Stimulated activated CD8-positive, alpha-beta memory T cell treated with anti-CD3 and anti-CD28 coated beads, Interleukin-7, amount 100 ng/mL, for 24 hours (primary cell): Measurements from ENCODE around the gene RFX3.

Experiments used
- DNase-seq: peaks from one replicate; pipeline ENCODE4 v3.0.0-alpha.2; 2020; ENCODE audit warnings: low read depth

RFX3 gene

DNA sequence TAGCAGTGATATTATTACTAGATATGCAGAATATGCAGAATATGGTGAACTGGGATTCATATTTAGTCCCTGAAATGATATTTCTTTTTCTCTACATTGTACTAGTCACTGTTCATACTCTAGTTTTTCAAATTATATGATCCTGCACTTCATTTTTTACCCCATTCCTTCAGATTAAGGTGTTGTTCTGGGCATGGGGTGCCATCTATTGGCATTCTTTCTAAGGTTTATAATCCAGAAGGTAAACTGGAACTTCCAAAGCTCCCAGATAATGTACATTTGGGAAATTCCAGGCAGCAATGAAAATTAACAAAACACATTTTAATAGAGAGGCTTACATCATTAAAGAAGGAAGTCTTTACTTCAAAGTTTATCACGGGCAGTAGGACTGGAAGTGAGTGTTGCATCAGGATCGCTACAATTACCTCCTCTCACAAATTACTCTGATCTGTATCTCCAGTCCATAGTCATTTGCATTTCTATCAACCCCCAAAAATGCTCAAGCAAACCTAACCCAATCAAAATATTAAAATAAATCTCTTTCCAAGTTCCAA, 12.5 kb downstream of the RFX3 start:
- no peak for DNase-seq

- no peak for DNase-seq
Measured at GRCh38 chr9:3511551-3511950, 14.2 kb downstream of the RFX3 start.

DNA sequence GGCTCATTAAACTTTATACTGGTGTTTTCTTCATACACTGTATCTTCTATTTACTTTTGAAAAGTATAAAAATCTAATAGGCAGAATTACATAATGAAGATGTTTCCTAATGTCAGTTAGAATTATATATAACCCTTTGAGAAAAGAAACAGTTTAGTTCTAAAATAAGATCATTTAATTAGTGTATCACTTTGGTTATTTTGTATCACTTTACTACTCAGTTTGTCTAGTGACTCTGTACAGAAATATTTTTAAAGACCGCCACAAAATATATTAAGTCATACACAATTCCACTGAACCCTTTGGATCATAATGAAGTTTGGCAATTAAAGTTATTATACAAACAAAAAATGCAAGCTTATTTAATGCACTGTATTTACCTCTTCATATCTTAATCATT, 15.0 kb downstream of the RFX3 start:
- no peak for DNase-seq

DNA sequence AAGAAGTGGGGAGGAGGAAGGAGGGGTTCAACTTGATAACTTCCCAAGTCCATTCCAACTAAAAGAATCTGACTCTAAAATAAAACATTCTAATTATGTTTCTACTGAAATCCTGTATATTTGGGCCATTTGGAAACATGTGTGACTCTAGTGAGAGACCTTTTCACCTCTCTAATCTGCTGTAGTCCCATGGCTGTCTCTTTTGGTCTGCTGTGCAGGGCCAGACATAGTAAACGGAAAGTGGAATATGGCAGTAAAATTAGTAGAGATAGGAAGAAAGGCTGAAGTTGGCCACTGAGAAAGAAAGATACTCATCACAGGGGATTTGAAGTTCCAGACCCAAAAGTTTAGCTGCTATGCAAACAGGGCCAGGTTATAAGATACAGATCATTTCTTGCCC, 15.9 kb downstream of the RFX3 start:
- no peak for DNase-seq

DNA sequence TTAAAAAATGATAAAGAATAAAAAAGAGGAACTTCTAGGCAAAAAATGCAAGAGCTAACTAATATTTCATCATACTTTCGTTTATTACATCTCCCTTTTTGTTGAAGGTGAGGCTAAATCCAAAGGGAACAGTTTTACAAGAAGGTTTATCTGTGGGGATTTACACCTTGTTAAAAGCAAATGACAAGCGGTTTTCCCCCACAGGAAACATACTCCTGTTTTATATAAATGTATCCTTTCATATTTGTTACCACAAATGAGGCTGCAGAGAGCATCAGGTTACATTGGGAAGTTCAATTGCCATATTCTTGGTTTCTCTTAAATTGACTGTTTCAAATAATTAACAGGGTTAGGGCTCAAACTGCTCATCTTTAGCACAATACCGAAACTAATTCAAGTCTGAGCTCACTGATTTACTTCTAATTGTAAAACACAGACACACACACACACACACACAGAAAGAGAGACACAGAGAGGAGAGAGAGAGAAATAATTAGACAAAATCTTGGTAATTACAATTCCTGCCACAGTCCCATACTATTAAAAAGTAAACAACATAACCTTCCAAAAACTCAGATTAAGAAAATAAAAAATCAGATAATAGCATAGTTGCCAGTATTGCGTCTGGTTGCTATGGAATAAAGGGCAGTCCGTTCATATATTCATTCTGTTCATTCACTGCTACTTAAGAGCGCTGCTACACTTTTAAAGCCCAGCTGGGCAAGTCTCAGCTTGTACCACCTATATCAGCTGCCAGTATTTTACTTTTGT, 17.1 kb downstream of the RFX3 start:
- DNase-seq: no peak

DNA sequence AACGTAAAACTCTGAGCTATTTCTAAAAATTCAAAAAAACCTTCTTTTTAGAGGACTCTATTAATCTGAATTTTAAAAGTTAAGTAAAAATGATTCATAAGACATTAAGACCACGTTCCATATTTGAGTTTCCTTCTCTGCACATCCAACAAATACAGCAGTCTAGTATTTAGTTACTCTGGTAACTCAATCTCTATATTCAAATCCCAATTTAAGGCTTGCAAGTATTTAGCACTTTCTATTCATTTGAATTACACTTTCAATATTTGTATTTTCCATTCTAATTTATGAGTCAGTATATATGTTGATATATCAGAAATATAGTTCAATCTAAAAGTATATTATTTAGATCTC, 17.7 kb downstream of the RFX3 start:
- no peak for DNase-seq

GRCh38 chr9:3507395-3508077, 18.3 kb downstream of the RFX3 start:
- no peak for DNase-seq

- DNase-seq: no peak
Measured at GRCh38 chr9:3506164-3506563, 19.6 kb downstream of the RFX3 start.

DNA sequence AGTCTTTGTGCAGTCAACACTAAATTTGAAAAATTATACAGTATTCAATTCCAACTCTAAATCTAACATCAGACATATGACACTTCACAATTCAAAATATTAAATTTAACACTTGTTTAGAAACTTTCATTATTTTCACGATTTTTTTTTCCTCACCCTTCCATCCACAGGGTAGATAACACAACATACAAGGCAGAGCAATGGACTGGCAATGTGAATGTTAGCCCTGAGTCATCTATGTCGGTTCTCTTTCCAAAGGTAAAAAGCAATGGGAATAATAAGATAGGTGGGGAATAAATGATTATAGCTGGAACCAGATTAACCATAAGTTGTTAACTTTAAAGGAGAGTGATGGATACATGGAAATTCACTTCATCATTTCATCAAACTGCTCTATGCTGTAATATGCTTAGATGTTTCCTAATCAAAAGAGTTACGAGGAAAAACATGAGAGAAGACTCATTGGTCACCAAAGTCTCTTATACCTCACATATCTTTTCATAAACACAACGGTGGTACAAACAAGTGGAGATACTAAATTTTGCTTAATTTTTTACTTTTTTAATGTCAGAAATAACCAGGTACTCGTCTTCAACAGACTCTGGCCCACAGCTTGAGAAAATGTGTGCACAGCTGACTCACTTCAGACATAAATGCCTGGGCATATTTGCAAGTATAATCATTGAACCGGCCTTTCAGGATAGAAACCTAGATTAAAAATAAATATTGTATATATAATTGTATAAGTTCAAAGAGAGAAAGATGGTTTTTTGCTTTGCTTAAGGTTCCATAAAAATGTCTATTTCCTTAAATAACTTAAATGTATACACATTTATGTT, 23.0 kb downstream of the RFX3 start:
- DNase-seq: no peak

DNA sequence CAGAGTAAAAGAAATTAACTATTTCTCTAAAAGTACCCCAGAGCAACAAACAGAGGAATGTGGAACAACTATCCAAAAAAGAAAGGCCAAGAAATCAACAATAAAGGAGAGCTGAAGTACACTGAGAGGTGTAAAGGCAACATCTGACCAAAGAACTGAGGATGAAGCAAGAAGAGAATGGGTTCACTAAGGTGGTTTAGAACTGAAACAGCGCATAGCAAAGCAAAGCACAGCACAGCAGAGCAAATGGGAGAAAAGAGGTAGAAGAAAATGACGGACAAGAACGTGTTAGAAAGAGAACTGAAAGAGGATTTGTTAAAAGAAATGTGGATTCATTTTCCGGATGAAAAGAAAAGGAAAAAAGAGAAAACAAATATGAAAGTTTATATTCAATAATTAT, 25.8 kb downstream of the RFX3 start:
- no peak for DNase-seq

- DNase-seq: no peak
Measured at GRCh38 chr9:3498691-3499090, 27.1 kb downstream of the RFX3 start.

DNA sequence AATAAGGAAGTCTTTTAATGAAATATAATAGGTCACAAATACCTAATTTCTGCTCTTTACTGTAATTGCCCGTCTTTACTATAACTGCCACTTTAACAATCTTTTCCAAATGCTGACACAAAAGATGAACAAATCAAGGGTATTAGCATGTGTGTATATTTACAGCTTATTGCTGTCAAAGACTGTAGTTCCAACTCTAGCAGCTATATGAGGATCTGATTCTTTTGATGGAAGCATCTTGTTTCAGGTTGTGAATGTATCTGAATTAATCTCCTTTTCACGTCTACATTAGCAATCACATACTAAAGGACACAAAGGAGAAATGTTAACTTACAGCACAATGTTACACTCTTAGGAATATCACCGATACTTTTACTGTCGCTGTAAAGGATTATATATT, 27.9 kb downstream of the RFX3 start:
- no peak for DNase-seq

DNA sequence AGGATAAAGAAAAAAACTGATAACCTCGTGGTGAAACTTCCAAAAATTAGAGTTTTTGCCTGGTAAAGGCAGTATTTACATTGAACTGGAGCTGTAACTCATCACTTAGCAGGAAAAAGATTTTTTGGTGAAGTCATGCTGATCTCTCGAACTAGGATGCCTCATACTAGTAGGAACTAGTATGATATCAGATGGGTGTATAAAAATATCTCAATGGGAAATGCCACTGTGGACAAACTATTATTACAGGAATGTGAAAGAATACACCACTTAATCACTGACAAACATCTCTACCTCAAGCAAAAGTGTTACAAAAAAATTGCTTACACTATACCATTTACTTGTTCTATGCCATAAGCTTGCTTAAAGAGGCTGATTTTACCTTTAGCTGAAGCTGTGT, 28.4 kb downstream of the RFX3 start:
- no peak for DNase-seq

GRCh38 chr9:3495855-3496254, 29.9 kb downstream of the RFX3 start:
- DNase-seq: no peak

DNA sequence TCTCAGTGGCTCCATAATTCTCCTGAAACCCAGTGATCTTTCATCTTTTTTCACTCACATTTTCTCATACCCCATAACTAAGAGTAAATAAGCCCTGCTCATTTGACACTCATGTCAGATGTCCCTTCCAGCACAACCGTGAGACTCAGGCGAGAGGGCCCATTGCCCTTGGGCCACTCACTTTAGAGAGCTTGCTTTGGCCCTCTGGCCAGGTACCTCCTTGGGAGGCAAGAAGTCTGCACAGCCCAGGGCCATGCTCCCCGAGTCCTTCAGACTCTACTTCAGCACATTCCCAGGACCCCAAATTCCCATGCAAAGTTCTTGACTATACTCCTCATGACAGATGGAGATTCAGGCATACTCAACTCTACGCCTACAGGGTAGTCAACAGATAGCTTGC, 33.6 kb downstream of the RFX3 start:
- DNase-seq: no peak

DNA sequence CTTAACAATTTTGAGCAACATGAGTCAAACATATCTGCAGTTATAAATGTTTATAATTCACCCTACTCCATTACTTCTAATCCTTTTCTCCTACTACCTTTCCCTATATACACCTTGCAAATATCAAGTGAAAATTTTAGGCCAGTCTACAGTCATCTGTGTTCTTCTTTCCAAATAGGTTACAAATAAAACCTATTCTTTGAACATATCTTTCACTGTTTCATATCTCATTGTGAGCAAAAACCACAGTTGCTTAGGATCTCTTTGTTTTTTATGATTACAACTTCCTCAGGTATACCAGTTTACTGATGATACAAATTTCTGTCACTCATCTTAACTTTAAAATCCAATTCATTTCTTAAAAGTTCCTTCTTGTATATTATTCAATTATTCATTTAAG, 34.4 kb downstream of the RFX3 start:
- DNase-seq: no peak

GRCh38 chr9:3490957-3491356, 34.8 kb downstream of the RFX3 start:
- no peak for DNase-seq

DNA sequence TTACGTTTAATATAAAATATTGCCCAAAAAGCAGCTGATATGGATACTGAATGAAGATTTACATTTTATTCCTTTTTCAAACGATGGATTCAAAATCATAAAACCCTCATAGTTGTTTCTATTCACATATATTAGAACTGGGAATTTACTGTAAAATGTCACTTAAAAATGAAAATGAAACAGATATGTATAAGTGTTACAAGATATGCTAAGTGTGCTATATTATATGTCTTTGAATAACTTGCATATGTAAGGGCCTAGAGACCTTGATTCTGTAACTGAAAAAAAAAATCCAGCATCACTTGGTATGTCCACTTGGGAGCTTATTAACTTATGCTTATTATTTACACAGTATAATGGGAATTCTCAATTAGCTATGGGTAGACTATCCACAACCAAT, 43.2 kb downstream of the RFX3 start:
- DNase-seq: no peak

- DNase-seq: no peak
Measured at GRCh38 chr9:3480353-3480655, 45.5 kb downstream of the RFX3 start.

GRCh38 chr9:3479514-3480352, 46.1 kb downstream of the RFX3 start:
- DNase-seq: no peak

GRCh38 chr9:3478549-3478953, 47.2 kb downstream of the RFX3 start:
- DNase-seq: no peak

GRCh38 chr9:3477236-3477834, 48.5 kb downstream of the RFX3 start:
- no peak for DNase-seq
